ENCODE results near the gene ZC3H13. TPM values are rescaled to one million over a fixed set of nuclear protein-coding genes. Genes with fewer than 3 reads are reported as not detected.

ZC3H13 gene
- polyA plus RNA-seq, 1 donor from 2014 or later = 59.8 TPM

GRCh38 chr13:45951166-45951565 is 101.4 kb downstream of the ZC3H13 start:
- Mint-ChIP-seq H3K36me3 (peaks cover 11% of the 10 kb centered on the region), H3K4me3 (no peak overlapping the region), H3K27me3 (no peaks in the 10 kb centered on the region)

GRCh38 chr13:45950386-45951000 is 102.1 kb downstream of the ZC3H13 start:
- H3K27ac Mint-ChIP-seq = peak overlapping the region in 1 of 3 donors; percentile 86
- H3K27me3 Mint-ChIP-seq = no peaks in the 10 kb centered on the region
- H3K9me3 Mint-ChIP-seq = no peaks in the 10 kb centered on the region
- no peaks in the 10 kb centered on the region for H3K4me1 Mint-ChIP-seq
- peaks cover 11% of the 10 kb centered on the region for H3K36me3 Mint-ChIP-seq
- H3K4me3 Mint-ChIP-seq = no peak overlapping the region

More at GRCh38 chr13:45951166-45951565, 101.4 kb downstream of the ZC3H13 start:
- no peaks in the 10 kb centered on the region for H3K4me1 Mint-ChIP-seq
- peak overlapping the region in 2 of 3 donors; percentile 21 to 86 for H3K27ac Mint-ChIP-seq
- no peaks in the 10 kb centered on the region for H3K9me3 Mint-ChIP-seq

GRCh38 chr13:45949161-45949560 is 103.4 kb downstream of the ZC3H13 start:
- H3K4me3 Mint-ChIP-seq = no peak overlapping the region
- H3K9me3 Mint-ChIP-seq = no peaks in the 10 kb centered on the region
- H3K27me3 Mint-ChIP-seq = no peaks in the 10 kb centered on the region
- peaks cover 6% of the 10 kb centered on the region for H3K36me3 Mint-ChIP-seq
- no peak overlapping the region for H3K27ac Mint-ChIP-seq
- H3K4me1 Mint-ChIP-seq = no peaks in the 10 kb centered on the region

- Mint-ChIP-seq H3K27ac (no peak overlapping the region), H3K4me1 (no peaks in the 10 kb centered on the region), H3K9me3 (peaks cover 0 to 1% (median 0%) of the 10 kb centered on the region in 3 donors), H3K4me3 (no peak overlapping the region), H3K27me3 (peaks cover 3% of the 10 kb centered on the region), H3K36me3 (peaks cover 2% of the 10 kb centered on the region)
These were observed 108.6 kb downstream of the ZC3H13 start for GRCh38 chr13:45943965-45944364.

GRCh38 chr13:45943120-45943519 is 109.4 kb downstream of the ZC3H13 start:
- Mint-ChIP-seq H3K9me3 (peaks cover 0 to 1% (median 0%) of the 10 kb centered on the region in 3 donors), H3K4me1 (no peaks in the 10 kb centered on the region), H3K27me3 (peaks cover 3% of the 10 kb centered on the region), H3K36me3 (peaks cover 2% of the 10 kb centered on the region), H3K27ac (no peak overlapping the region), H3K4me3 (no peak overlapping the region)

DNA sequence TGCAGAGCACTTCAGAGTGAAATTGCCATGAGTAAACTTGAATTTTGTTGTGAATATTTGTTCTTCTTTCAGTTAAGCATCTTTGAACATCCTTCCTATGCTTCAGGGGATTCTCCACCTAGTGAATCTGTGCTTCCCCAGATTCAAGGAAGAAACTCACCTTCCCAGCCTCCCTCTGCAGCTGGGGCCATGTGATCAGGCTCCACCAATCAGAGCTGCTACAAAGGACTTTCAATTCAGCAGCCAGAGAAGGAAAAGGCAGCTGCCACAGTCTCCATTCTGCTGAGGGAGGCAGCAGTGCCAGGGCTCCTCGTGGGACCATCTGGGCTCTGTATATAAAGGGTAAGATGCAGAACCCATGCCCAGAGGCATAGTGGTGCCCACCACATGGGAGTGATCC is 111.3 kb downstream of the ZC3H13 start:
- H3K27me3 Mint-ChIP-seq = peaks cover 3% of the 10 kb centered on the region
- no peak overlapping the region for H3K27ac Mint-ChIP-seq
- H3K4me3 Mint-ChIP-seq = no peak overlapping the region
- no peaks in the 10 kb centered on the region for H3K4me1 Mint-ChIP-seq
- H3K36me3 Mint-ChIP-seq = peaks cover 2% of the 10 kb centered on the region
- H3K9me3 Mint-ChIP-seq = peaks cover 0 to 1% (median 0%) of the 10 kb centered on the region in 3 donors

DNA sequence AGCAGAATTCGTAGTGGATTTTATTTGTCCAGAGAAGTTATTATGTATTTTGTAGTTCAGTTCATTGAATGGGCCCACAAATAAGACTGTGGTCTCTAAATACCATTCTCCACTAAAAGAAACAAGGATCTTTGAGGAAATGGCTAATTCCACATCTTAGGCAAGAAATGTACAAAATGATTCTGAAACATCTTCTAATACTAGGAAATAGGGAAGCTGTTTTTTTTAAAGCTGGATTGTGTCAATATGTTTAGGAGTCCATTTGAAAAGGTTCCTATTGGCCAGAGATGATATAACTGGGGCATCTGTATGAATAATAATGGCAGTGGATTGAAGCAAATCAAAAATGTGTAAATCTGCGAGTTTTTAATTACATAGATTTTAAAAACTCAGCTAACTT is 112.5 kb downstream of the ZC3H13 start:
- Mint-ChIP-seq H3K27me3 (peaks cover 3% of the 10 kb centered on the region), H3K27ac (no peak overlapping the region), H3K4me3 (no peak overlapping the region), H3K36me3 (peaks cover 2% of the 10 kb centered on the region), H3K4me1 (no peaks in the 10 kb centered on the region), H3K9me3 (peaks cover 0 to 1% (median 0%) of the 10 kb centered on the region in 3 donors)

- Mint-ChIP-seq H3K4me1 (peaks cover 0 to 2% (median 2%) of the 10 kb centered on the region in 3 donors), H3K27me3 (peaks cover 14% of the 10 kb centered on the region), H3K9me3 (no peaks in the 10 kb centered on the region), H3K4me3 (no peak overlapping the region), H3K36me3 (peaks cover 3% of the 10 kb centered on the region), H3K27ac (no peak overlapping the region)
These were observed 115.9 kb downstream of the ZC3H13 start for GRCh38 chr13:45936621-45937020.

- H3K36me3 Mint-ChIP-seq = peaks cover 2% of the 10 kb centered on the region
- H3K27me3 Mint-ChIP-seq = peaks cover 14% of the 10 kb centered on the region
- peaks cover 0 to 2% (median 2%) of the 10 kb centered on the region in 3 donors for H3K4me1 Mint-ChIP-seq
- H3K27ac Mint-ChIP-seq = no peak overlapping the region
- H3K4me3 Mint-ChIP-seq = no peak overlapping the region
- H3K9me3 Mint-ChIP-seq = no peaks in the 10 kb centered on the region
These were observed 118.3 kb downstream of the ZC3H13 start for GRCh38 chr13:45934283-45934682.

GRCh38 chr13:45933203-45933908 is 119.2 kb downstream of the ZC3H13 start:
- peaks cover 0 to 2% (median 2%) of the 10 kb centered on the region in 3 donors for H3K4me1 Mint-ChIP-seq
- H3K4me3 Mint-ChIP-seq = no peak overlapping the region
- H3K27me3 Mint-ChIP-seq = peaks cover 14% of the 10 kb centered on the region
- H3K36me3 Mint-ChIP-seq = peaks cover 2% of the 10 kb centered on the region
- H3K27ac Mint-ChIP-seq = no peak overlapping the region
- no peaks in the 10 kb centered on the region for H3K9me3 Mint-ChIP-seq

DNA sequence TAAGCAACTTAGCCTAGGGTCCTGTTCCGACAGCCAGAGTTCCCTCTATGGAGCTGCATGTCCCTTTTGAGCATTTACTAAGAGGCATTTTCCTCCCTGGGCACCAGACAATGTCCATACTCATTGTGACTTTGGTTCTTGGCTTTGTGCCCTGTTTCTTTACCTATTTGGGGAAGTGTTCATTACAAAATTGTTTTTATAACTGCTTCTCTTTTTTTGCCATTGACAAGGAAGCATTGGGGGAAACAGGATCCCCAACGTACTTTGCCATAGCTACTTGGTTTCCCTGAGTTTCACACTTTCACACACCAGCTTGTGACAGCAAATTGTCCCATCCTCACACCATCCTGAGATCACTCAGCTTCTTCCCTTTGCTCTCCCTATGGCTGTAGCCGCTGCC is 119.9 kb downstream of the ZC3H13 start:
- Mint-ChIP-seq H3K27ac (no peak overlapping the region), H3K9me3 (no peaks in the 10 kb centered on the region), H3K4me3 (no peak overlapping the region), H3K36me3 (peaks cover 2% of the 10 kb centered on the region), H3K27me3 (peaks cover 14% of the 10 kb centered on the region), H3K4me1 (peaks cover 0 to 2% (median 2%) of the 10 kb centered on the region in 3 donors)

DNA sequence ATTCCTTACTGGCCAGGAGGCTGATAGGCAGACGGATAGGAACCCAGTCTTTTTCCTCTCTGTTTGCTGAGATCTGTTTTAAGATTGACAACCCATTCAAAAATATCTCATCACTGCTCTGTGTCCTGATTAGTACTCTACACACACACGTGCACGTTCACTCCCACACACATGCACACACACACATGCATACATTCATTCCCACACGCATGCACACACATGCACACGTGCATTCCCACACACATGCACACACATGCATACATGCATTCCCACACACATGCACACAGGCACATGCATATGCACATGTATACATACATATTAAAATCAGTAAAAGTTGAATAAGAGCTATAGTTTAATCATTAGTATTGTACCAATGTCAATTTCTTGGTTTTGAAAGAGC is 120.4 kb downstream of the ZC3H13 start:
- Mint-ChIP-seq H3K27me3 (peaks cover 14% of the 10 kb centered on the region), H3K4me3 (peak overlapping the region in 1 of 4 donors; percentile 44), H3K36me3 (peaks cover 2% of the 10 kb centered on the region), H3K4me1 (peaks cover 0 to 2% (median 2%) of the 10 kb centered on the region in 3 donors), H3K9me3 (no peaks in the 10 kb centered on the region), H3K27ac (no peak overlapping the region)

DNA sequence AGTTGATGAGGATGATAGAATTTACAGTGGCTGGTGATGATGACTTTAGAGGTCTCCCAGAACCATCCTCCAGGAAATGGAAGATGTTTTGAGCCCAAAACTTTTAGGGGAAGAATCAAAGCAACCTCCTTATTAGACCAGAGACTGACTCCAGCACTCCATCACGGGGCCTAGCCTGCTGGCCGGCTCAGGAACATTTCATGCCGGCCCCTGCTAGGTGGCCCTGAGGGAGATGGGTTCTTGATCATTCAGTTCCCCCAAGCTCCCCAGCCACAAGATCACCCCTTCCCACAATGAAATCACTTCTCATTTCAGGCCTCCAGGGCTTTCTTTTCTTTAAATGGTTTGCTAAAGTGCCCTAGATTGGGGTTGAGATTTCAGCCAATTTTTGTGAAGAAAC is 121.3 kb downstream of the ZC3H13 start:
- Mint-ChIP-seq H3K4me1 (peaks cover 0 to 2% (median 2%) of the 10 kb centered on the region in 3 donors), H3K27ac (no peak overlapping the region), H3K27me3 (peaks cover 14% of the 10 kb centered on the region), H3K36me3 (peaks cover 2% of the 10 kb centered on the region), H3K4me3 (no peak overlapping the region), H3K9me3 (no peaks in the 10 kb centered on the region)

- Mint-ChIP-seq H3K4me3 (no peak overlapping the region), H3K36me3 (peaks cover 2% of the 10 kb centered on the region), H3K9me3 (peaks cover 0 to 3% (median 0%) of the 10 kb centered on the region in 3 donors), H3K27ac (no peak overlapping the region), H3K27me3 (peaks cover 14% of the 10 kb centered on the region), H3K4me1 (peaks cover 0 to 2% (median 2%) of the 10 kb centered on the region in 3 donors)
These were observed 122.4 kb downstream of the ZC3H13 start for GRCh38 chr13:45930177-45930576.

DNA sequence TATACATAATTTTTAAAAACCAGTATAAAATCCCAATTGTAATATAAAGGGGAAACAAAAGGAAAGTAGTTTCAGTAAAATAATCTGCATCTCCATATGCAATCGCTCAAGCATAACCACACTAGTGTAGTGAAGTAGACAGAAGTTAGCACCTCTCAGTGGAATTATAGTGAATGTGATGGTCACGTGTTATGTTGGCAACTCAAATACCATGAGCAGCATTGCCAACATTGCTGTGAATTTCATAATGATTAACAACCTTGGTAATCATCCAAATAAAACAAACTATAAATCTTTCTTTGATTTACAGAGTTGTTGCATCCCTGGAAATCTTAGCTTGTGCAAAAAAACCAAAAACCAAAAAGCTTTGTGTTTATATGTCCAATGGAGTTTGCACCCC is 123.7 kb downstream of the ZC3H13 start:
- Mint-ChIP-seq H3K27me3 (peaks cover 16% of the 10 kb centered on the region), H3K9me3 (peaks cover 0 to 3% (median 0%) of the 10 kb centered on the region in 3 donors), H3K4me1 (peaks cover 0 to 4% (median 2%) of the 10 kb centered on the region in 3 donors), H3K36me3 (peaks cover 1% of the 10 kb centered on the region), H3K27ac (no peak overlapping the region), H3K4me3 (no peak overlapping the region)
